Regular cardiac myocyte (primary cell): ENCODE measurements around the gene CRELD1. TPM values are rescaled to one million over a fixed set of nuclear protein-coding genes. Genes with fewer than 3 reads are reported as not detected.

Experiments used
- total RNA-seq: library from RNA; depleted of rRNA; stranded (reverse); fragments of >200 nt; gene quantifications from 2 replicates; pipeline ENCODE4 v1.2.3, GENCODE V29; 2014

CRELD1 gene, protein sequence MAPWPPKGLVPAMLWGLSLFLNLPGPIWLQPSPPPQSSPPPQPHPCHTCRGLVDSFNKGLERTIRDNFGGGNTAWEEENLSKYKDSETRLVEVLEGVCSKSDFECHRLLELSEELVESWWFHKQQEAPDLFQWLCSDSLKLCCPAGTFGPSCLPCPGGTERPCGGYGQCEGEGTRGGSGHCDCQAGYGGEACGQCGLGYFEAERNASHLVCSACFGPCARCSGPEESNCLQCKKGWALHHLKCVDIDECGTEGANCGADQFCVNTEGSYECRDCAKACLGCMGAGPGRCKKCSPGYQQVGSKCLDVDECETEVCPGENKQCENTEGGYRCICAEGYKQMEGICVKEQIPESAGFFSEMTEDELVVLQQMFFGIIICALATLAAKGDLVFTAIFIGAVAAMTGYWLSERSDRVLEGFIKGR
- 23.6 and 77.0 TPM in 2 replicates for total RNA-seq

GRCh38 chr3:9933561-9934234, at the start of gene CRELD1:
Gene CRELD1 (plus strand): TSS chr3:9933834. CDS start chr3:9934439, 605 bp downstream.

GRCh38 chr3:9890249-9891071, 43.2 kb upstream of the CRELD1 start, which contains the start of gene JAGN1:
Gene JAGN1 (plus strand): TSS chr3:9890610. CDS start chr3:9890723, 113 bp downstream.

DNA sequence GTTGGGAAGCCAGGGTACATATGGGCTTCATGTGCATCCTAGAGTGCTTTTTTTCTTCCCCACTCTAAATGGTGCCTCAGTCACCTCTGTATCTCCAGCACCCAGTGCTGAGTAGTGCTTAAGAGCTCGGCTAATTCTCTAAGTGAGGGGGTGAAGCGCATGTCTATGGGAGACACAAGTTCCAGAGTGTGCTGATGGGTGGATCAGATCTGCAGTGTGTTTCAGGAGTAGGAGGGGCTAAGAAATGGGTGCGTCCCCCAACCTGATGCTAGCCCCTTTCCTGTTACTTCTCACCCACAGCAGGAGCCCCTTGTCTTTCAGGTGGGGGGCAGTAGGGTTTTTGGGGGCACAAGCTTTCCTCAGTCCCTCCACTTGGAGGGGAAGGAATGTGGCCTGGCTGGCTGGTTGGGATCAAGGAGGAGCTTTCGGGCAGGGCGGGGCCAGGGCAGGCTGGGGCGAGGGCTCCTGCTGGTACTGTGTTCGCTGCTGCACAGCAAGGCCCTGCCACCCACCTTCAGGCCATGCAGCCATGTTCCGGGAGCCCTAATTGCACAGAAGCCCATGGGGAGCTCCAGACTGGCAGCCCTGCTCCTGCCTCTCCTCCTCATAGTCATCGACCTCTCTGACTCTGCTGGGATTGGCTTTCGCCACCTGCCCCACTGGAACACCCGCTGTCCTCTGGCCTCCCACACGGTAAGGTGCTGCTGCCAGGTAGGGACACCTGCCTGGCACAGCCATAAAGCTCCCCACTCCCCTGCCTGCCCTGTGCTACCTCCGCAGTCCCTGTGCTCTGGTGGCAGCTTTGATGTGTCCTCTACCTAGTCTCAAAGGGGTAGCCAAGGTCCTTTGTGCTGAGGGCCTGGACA, 31.0 kb upstream of the CRELD1 start, which contains the start of gene IL17RE:
Gene IL17RE, plus strand, starts transcription at position 477 of the 866 bp plus-strand sequence. Its CDS starts 85 bp downstream, at position 562.

DNA sequence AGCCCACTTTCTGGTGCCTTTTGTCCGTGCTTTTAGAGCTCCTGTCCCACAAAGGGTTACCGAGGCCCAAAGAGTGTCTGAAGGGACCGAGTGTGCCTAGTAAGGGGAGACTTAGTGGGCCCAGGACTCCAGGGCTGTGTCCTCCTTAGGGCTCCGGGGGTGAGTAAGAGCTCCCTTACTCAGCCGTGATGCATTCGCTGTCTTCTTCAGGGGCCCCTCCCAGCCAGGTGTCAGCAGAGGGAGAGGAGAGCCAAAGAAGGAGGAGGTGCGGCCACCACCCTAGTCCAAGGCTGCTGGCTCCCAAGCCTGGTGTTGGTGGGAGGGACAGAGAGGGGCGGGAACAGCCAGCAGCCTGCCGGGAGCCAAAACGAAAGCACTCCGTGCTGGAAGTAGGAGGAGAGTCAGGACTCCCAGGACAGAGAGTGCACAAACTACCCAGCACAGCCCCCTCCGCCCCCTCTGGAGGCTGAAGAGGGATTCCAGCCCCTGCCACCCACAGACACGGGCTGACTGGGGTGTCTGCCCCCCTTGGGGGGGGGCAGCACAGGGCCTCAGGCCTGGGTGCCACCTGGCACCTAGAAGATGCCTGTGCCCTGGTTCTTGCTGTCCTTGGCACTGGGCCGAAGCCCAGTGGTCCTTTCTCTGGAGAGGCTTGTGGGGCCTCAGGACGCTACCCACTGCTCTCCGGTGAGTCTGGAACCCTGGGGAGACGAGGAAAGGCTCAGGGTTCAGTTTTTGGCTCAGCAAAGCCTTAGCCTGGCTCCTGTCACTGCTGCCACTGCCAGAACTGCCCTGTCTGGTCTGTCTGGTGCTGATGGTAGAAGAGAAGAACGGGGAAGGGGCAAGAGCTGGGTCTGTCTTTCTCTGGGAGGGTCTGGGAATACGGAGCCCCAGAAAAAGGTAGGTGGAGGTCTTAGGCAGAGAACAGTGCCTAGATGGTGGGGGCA, 16.6 kb upstream of the CRELD1 start, which contains the start of gene IL17RC:
Gene IL17RC, plus strand, starts transcription at position 365 of the 947 bp plus-strand sequence. Its CDS starts 218 bp downstream, at position 583.

GRCh38 chr3:9951962-9952805, 18.6 kb downstream of the CRELD1 start, which contains the start of gene PRRT3:
Gene PRRT3 (minus strand): TSS chr3:9952408. CDS start chr3:9950115, 2,293 bp downstream.

Other genes starting within 250 kb of the CRELD1 start
- gene CPNE9, start 230.0 kb upstream of the CRELD1 start, total RNA-seq, result 0.19 TPM in 1 of 2 replicates, not detected in the other
- 11.6 and 19.0 TPM in 2 replicates for gene BRPF1, start 202.1 kb upstream of the CRELD1 start, total RNA-seq
- gene OGG1, start 183.9 kb upstream of the CRELD1 start, total RNA-seq, result 13.2 and 15.9 TPM in 2 replicates
- gene CAMK1, start 163.9 kb upstream of the CRELD1 start, total RNA-seq, result 34.4 and 49.1 TPM in 2 replicates
- 44.8 and 65.2 TPM in 2 replicates for gene TADA3, start 141.4 kb upstream of the CRELD1 start, total RNA-seq
- 238 and 387 TPM in 2 replicates for gene ARPC4, start 140.8 kb upstream of the CRELD1 start, total RNA-seq
- gene TTLL3, start 123.6 kb upstream of the CRELD1 start, total RNA-seq, result 8.4 and 12.7 TPM in 2 replicates
- gene RPUSD3, start 89.8 kb upstream of the CRELD1 start, total RNA-seq, result 22.8 and 28.0 TPM in 2 replicates
- gene CIDEC, start 53.6 kb upstream of the CRELD1 start, total RNA-seq, result under 0.01 TPM in 1 of 2 replicates, not detected in the other
- gene JAGN1, start 43.2 kb upstream of the CRELD1 start, total RNA-seq, result 27.3 and 38.3 TPM in 2 replicates
- 0.56 and 1.2 TPM in 2 replicates for gene IL17RE, start 31.0 kb upstream of the CRELD1 start, total RNA-seq
- 24.5 and 27.6 TPM in 2 replicates for gene IL17RC, start 16.7 kb upstream of the CRELD1 start, total RNA-seq
- gene PRRT3, start 18.6 kb downstream of the CRELD1 start, total RNA-seq, result 1.2 and 2.0 TPM in 2 replicates
- 53.9 and 58.3 TPM in 2 replicates for gene EMC3, start 53.0 kb downstream of the CRELD1 start, total RNA-seq
- gene FANCD2, start 92.6 kb downstream of the CRELD1 start, total RNA-seq, result 6.2 and 31.2 TPM in 2 replicates
- gene FANCD2OS, start 174.4 kb downstream of the CRELD1 start, total RNA-seq, result not detected in 2 replicates
- 126 and 153 TPM in 2 replicates for gene BRK1, start 181.8 kb downstream of the CRELD1 start, total RNA-seq
- gene VHL, start 207.9 kb downstream of the CRELD1 start, total RNA-seq, result 31.9 and 42.2 TPM in 2 replicates
- gene IRAK2, start 231.1 kb downstream of the CRELD1 start, total RNA-seq, result 8.1 and 10.4 TPM in 2 replicates